Measurements from ENCODE around the gene AK5.

Gene AK5

GRCh38 chr1:77532641-77533040, 250.8 kb downstream of the AK5 start:
- Histone ChIP-seq H3K4me1 (ENCODE audit: control insufficient read depth in 1 of 2, insufficient read depth in 2 of 2, low read length in 2 of 2) (peaks cover 0 to 7% of the 10 kb centered on the region in 2 donors), H3K27me3 (ENCODE audit: control insufficient read depth in 1 of 2, insufficient read depth in 2 of 2, low read length in 2 of 2) (no peaks in the 10 kb centered on the region), H3K27ac (ENCODE audit: low read depth, low read length) (no peak overlapping the region), H3K9me3 (ENCODE audit: control insufficient read depth in 1 of 2, low read length in 2 of 2) (no peaks in the 10 kb centered on the region), H3K9ac (ENCODE audit: low read depth in 1 of 2, low read length in 2 of 2) (no peak overlapping the region), H3K4me3 (ENCODE audit: low read depth in 1 of 2, low read length in 2 of 2) (no peak overlapping the region), H3K36me3 (ENCODE audit: control insufficient read depth in 1 of 2, insufficient read depth in 2 of 2, low read length in 2 of 2) (no peaks in the 10 kb centered on the region)

- H3K4me3 ChIP-seq (ENCODE audit: low read depth in 1 of 2, low read length in 2 of 2): no peak overlapping the region
- H3K4me1 ChIP-seq (ENCODE audit: control insufficient read depth in 1 of 2, insufficient read depth in 2 of 2, low read length in 2 of 2): peaks cover 0 to 7% of the 10 kb centered on the region in 2 donors
- no peak overlapping the region for H3K27ac ChIP-seq (ENCODE audit: low read depth, low read length)
- H3K27me3 ChIP-seq (ENCODE audit: control insufficient read depth in 1 of 2, insufficient read depth in 2 of 2, low read length in 2 of 2): no peaks in the 10 kb centered on the region
- H3K9ac ChIP-seq (ENCODE audit: low read depth in 1 of 2, low read length in 2 of 2): no peak overlapping the region
- H3K36me3 ChIP-seq (ENCODE audit: control insufficient read depth in 1 of 2, insufficient read depth in 2 of 2, low read length in 2 of 2): no peaks in the 10 kb centered on the region
- H3K9me3 ChIP-seq (ENCODE audit: control insufficient read depth in 1 of 2, low read length in 2 of 2): no peaks in the 10 kb centered on the region
These were observed 252.0 kb downstream of the AK5 start for GRCh38 chr1:77533660-77534305.

GRCh38 chr1:77534456-77534855, 252.6 kb downstream of the AK5 start:
- H3K27me3 ChIP-seq (ENCODE audit: control insufficient read depth in 1 of 2, insufficient read depth in 2 of 2, low read length in 2 of 2): no peaks in the 10 kb centered on the region
- peaks cover 0 to 7% of the 10 kb centered on the region in 2 donors for H3K4me1 ChIP-seq (ENCODE audit: control insufficient read depth in 1 of 2, insufficient read depth in 2 of 2, low read length in 2 of 2)
- H3K27ac ChIP-seq (ENCODE audit: low read depth, low read length): no peak overlapping the region
- no peaks in the 10 kb centered on the region for H3K9me3 ChIP-seq (ENCODE audit: control insufficient read depth in 1 of 2, low read length in 2 of 2)
- no peak overlapping the region for H3K9ac ChIP-seq (ENCODE audit: low read depth in 1 of 2, low read length in 2 of 2)
- H3K4me3 ChIP-seq (ENCODE audit: low read depth in 1 of 2, low read length in 2 of 2): no peak overlapping the region
- no peaks in the 10 kb centered on the region for H3K36me3 ChIP-seq (ENCODE audit: control insufficient read depth in 1 of 2, insufficient read depth in 2 of 2, low read length in 2 of 2)

GRCh38 chr1:77536813-77537212, 255.0 kb downstream of the AK5 start:
- no peaks in the 10 kb centered on the region for H3K36me3 ChIP-seq (ENCODE audit: control insufficient read depth in 1 of 2, insufficient read depth in 2 of 2, low read length in 2 of 2)
- no peaks in the 10 kb centered on the region for H3K9me3 ChIP-seq (ENCODE audit: control insufficient read depth in 1 of 2, low read length in 2 of 2)
- no peaks in the 10 kb centered on the region for H3K27me3 ChIP-seq (ENCODE audit: control insufficient read depth in 1 of 2, insufficient read depth in 2 of 2, low read length in 2 of 2)
- H3K4me1 ChIP-seq (ENCODE audit: control insufficient read depth in 1 of 2, insufficient read depth in 2 of 2, low read length in 2 of 2): peaks cover 0 to 7% of the 10 kb centered on the region in 2 donors
- no peak overlapping the region for H3K9ac ChIP-seq (ENCODE audit: low read depth in 1 of 2, low read length in 2 of 2)
- no peak overlapping the region for H3K27ac ChIP-seq (ENCODE audit: low read depth, low read length)
- no peak overlapping the region for H3K4me3 ChIP-seq (ENCODE audit: low read depth in 1 of 2, low read length in 2 of 2)

- H3K9me3 ChIP-seq (ENCODE audit: control insufficient read depth in 1 of 2, low read length in 2 of 2): no peaks in the 10 kb centered on the region
- H3K4me1 ChIP-seq (ENCODE audit: control insufficient read depth in 1 of 2, insufficient read depth in 2 of 2, low read length in 2 of 2): peaks cover 0 to under 1% of the 10 kb centered on the region in 2 donors
- no peak overlapping the region for H3K27ac ChIP-seq (ENCODE audit: low read depth, low read length)
- no peak overlapping the region for H3K4me3 ChIP-seq (ENCODE audit: low read depth in 1 of 2, low read length in 2 of 2)
- no peaks in the 10 kb centered on the region for H3K36me3 ChIP-seq (ENCODE audit: control insufficient read depth in 1 of 2, insufficient read depth in 2 of 2, low read length in 2 of 2)
- no peak overlapping the region for H3K9ac ChIP-seq (ENCODE audit: low read depth in 1 of 2, low read length in 2 of 2)
- H3K27me3 ChIP-seq (ENCODE audit: control insufficient read depth in 1 of 2, insufficient read depth in 2 of 2, low read length in 2 of 2): no peaks in the 10 kb centered on the region
These were observed 257.2 kb downstream of the AK5 start for GRCh38 chr1:77538956-77539518.

- Histone ChIP-seq H3K36me3 (ENCODE audit: control insufficient read depth in 1 of 2, insufficient read depth in 2 of 2, low read length in 2 of 2) (no peaks in the 10 kb centered on the region), H3K4me3 (ENCODE audit: low read depth in 1 of 2, low read length in 2 of 2) (no peak overlapping the region), H3K9ac (ENCODE audit: low read depth in 1 of 2, low read length in 2 of 2) (no peak overlapping the region), H3K4me1 (ENCODE audit: control insufficient read depth in 1 of 2, insufficient read depth in 2 of 2, low read length in 2 of 2) (no peaks in the 10 kb centered on the region), H3K27ac (ENCODE audit: low read depth, low read length) (no peak overlapping the region), H3K9me3 (ENCODE audit: control insufficient read depth in 1 of 2, low read length in 2 of 2) (no peaks in the 10 kb centered on the region), H3K27me3 (ENCODE audit: control insufficient read depth in 1 of 2, insufficient read depth in 2 of 2, low read length in 2 of 2) (no peaks in the 10 kb centered on the region)
These were observed 257.8 kb downstream of the AK5 start for GRCh38 chr1:77539519-77540142.

- H3K36me3 ChIP-seq (ENCODE audit: control insufficient read depth in 1 of 2, insufficient read depth in 2 of 2, low read length in 2 of 2): no peaks in the 10 kb centered on the region
- H3K9ac ChIP-seq (ENCODE audit: low read depth in 1 of 2, low read length in 2 of 2): no peak overlapping the region
- no peaks in the 10 kb centered on the region for H3K9me3 ChIP-seq (ENCODE audit: control insufficient read depth in 1 of 2, low read length in 2 of 2)
These were observed 258.8 kb downstream of the AK5 start for GRCh38 chr1:77540501-77541161.

GRCh38 chr1:77541162-77541545, 259.3 kb downstream of the AK5 start:
- H3K9me3 ChIP-seq (ENCODE audit: control insufficient read depth in 1 of 2, low read length in 2 of 2): no peaks in the 10 kb centered on the region
- H3K27ac ChIP-seq (ENCODE audit: low read depth, low read length): no peak overlapping the region
- no peak overlapping the region for H3K4me3 ChIP-seq (ENCODE audit: low read depth in 1 of 2, low read length in 2 of 2)
- H3K36me3 ChIP-seq (ENCODE audit: control insufficient read depth in 1 of 2, insufficient read depth in 2 of 2, low read length in 2 of 2): no peaks in the 10 kb centered on the region
- H3K4me1 ChIP-seq (ENCODE audit: control insufficient read depth in 1 of 2, insufficient read depth in 2 of 2, low read length in 2 of 2): no peaks in the 10 kb centered on the region
- no peak overlapping the region for H3K9ac ChIP-seq (ENCODE audit: low read depth in 1 of 2, low read length in 2 of 2)
- no peaks in the 10 kb centered on the region for H3K27me3 ChIP-seq (ENCODE audit: control insufficient read depth in 1 of 2, insufficient read depth in 2 of 2, low read length in 2 of 2)

More at GRCh38 chr1:77540501-77541161, 258.8 kb downstream of the AK5 start:
- Histone ChIP-seq H3K4me1 (ENCODE audit: control insufficient read depth in 1 of 2, insufficient read depth in 2 of 2, low read length in 2 of 2) (no peaks in the 10 kb centered on the region), H3K4me3 (ENCODE audit: low read depth in 1 of 2, low read length in 2 of 2) (no peak overlapping the region), H3K27ac (ENCODE audit: low read depth, low read length) (no peak overlapping the region), H3K27me3 (ENCODE audit: control insufficient read depth in 1 of 2, insufficient read depth in 2 of 2, low read length in 2 of 2) (no peaks in the 10 kb centered on the region)

- H3K27ac ChIP-seq (ENCODE audit: low read depth, low read length): no peak overlapping the region
- H3K36me3 ChIP-seq (ENCODE audit: control insufficient read depth in 1 of 2, insufficient read depth in 2 of 2, low read length in 2 of 2): no peaks in the 10 kb centered on the region
- H3K9ac ChIP-seq (ENCODE audit: low read depth in 1 of 2, low read length in 2 of 2): no peak overlapping the region
- no peaks in the 10 kb centered on the region for H3K27me3 ChIP-seq (ENCODE audit: control insufficient read depth in 1 of 2, insufficient read depth in 2 of 2, low read length in 2 of 2)
- no peaks in the 10 kb centered on the region for H3K4me1 ChIP-seq (ENCODE audit: control insufficient read depth in 1 of 2, insufficient read depth in 2 of 2, low read length in 2 of 2)
- H3K9me3 ChIP-seq (ENCODE audit: control insufficient read depth in 1 of 2, low read length in 2 of 2): no peaks in the 10 kb centered on the region
- H3K4me3 ChIP-seq (ENCODE audit: low read depth in 1 of 2, low read length in 2 of 2): no peak overlapping the region
These were observed 261.1 kb downstream of the AK5 start for GRCh38 chr1:77542813-77543420.
